ENCODE measurements around the gene TPM1.

The TPM1 gene

DNA sequence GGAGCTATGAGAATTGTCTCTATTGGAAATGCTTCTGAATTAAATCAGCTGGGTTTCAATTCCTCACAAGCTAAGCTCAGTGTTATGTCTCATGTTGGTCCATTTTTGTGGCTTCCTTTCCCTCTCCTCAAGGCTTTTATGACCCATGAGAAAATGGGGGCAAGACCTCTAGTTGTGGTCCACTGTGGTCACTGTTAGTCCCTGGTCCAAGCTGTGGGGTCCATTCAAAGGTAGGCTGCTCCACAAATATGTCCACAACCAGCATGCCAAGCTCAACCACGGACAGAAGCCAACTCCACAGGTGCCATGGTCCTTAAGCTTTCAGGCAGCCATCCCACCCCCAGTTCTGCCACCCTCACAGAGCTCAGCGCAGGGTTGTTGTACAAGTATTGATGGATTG lies 14.9 kb upstream of the TPM1 start:
- H2AK5ac ChIP-seq (ENCODE audit: low read depth, low read length) = no peak overlapping the region
- WGBS, 2 donors (ENCODE audit: extremely low coverage in 2 of 2, insufficient read length in 2 of 2, insufficient replicate concordance in 1 of 2) = no CpG with 5 or more reads among the region's 2 CpGs

DNA sequence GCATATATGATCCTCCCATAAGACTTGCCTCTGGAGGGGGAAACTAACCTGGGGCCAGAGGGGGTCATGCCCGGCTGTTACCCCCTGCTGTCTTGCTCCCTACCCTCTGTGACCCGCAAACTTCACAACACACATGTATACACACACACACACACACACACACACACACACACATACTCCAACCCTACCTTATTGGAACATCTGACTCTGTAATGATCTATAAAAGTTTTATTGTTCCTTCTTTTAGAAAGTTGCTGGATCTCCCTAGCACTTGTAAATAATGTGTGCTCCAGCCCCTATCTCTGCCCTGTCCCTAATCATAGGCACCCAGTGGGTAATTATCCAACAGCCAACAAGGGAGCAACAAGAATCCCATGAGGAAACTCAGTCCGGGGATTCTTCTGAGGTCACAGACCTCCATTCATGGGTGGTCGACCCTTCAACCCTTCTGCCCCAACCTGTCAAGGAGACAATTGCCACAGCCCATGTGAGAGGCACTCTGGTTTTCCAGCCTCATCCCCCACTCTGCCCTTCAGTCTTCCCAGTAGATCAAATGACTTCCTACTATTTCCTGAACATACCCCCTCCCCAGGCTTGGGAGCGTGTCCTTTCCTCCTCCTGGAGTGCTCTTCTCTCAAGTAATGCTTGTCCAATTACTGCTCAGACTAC lies 14.0 kb upstream of the TPM1 start:
- no peaks in the 10 kb centered on the region for H3K36me3 ChIP-seq (replicated peaks in 1 of 2; ENCODE audit: control insufficient read depth in 2 of 2, insufficient read depth in 2 of 2, low read length in 2 of 2)
- no peaks in the 10 kb centered on the region for H3K79me1 ChIP-seq (ENCODE audit: low read depth, low read length)
- H3K23ac ChIP-seq (ENCODE audit: low read depth, low read length, poor library complexity) = no peak overlapping the region
- H2BK5ac ChIP-seq (ENCODE audit: low read length) = no peak overlapping the region
- peaks cover 0 to 12% (median 0%) of the 10 kb centered on the region in 3 experiments for H3K27me3 ChIP-seq (ENCODE audit: control insufficient read depth in 3 of 3, insufficient read depth in 3 of 3, low read depth in 1 of 3, low read length in 3 of 3)
- H2AK5ac ChIP-seq (ENCODE audit: low read depth, low read length) = no peak overlapping the region
- no peak overlapping the region for H2BK120ac ChIP-seq (ENCODE audit: low read depth, low read length)
- H2AFZ ChIP-seq (ENCODE audit: low read length) = no peak overlapping the region
- H3K9ac ChIP-seq (ENCODE audit: low read depth, low read length, poor library complexity) = no peak overlapping the region
- no peaks in the 10 kb centered on the region for H3K9me3 ChIP-seq (replicated peaks in 1 of 2; ENCODE audit: control insufficient read depth in 2 of 2, insufficient read depth in 1 of 2, low read depth in 1 of 2, low read length in 2 of 2)
- DNase-seq (ENCODE audit: low spot score) = no peak
- H4K91ac ChIP-seq (ENCODE audit: low read depth, low read length, poor library complexity) = no peak overlapping the region
- no peak overlapping the region for H3K27ac ChIP-seq (replicated peaks; ENCODE audit: low read length)
- H2BK12ac ChIP-seq (ENCODE audit: low read length) = no peak overlapping the region
- H3K4me1 ChIP-seq (ENCODE audit: control insufficient read depth in 2 of 2, insufficient read depth in 1 of 2, low read depth in 1 of 2, low read length in 2 of 2) = peaks cover 3 to 14% of the 10 kb centered on the region in 2 donors
- no peak overlapping the region for H3K18ac ChIP-seq (ENCODE audit: low read length)
- no CpG with 5 or more reads among the region's 5 CpGs for WGBS, 2 donors (ENCODE audit: extremely low coverage in 2 of 2, insufficient read length in 2 of 2, insufficient replicate concordance in 1 of 2)
- no peak overlapping the region for H3K4ac ChIP-seq (ENCODE audit: low read length)
- H3K14ac ChIP-seq (ENCODE audit: low read length) = no peak overlapping the region
- no peak overlapping the region for H4K8ac ChIP-seq (ENCODE audit: low read depth, low read length)
- no peak overlapping the region for H3K4me2 ChIP-seq (ENCODE audit: insufficient read depth, low read length, poor library complexity, severe bottlenecking)
- H2BK15ac ChIP-seq (ENCODE audit: low read length) = no peak overlapping the region
- no peak overlapping the region for H3K4me3 ChIP-seq (ENCODE audit: low read length in 2 of 2)

More for the DNA sequence above, 14.9 kb upstream of the TPM1 start:
- Histone ChIP-seq H2BK120ac (ENCODE audit: low read depth, low read length) (no peak overlapping the region), H3K14ac (ENCODE audit: low read length) (no peak overlapping the region), H3K4me3 (ENCODE audit: low read length in 2 of 2) (no peak overlapping the region), H2BK12ac (ENCODE audit: low read length) (no peak overlapping the region), H3K9ac (ENCODE audit: low read depth, low read length, poor library complexity) (no peak overlapping the region), H3K4ac (ENCODE audit: low read length) (no peak overlapping the region), H3K4me2 (ENCODE audit: insufficient read depth, low read length, poor library complexity, severe bottlenecking) (no peak overlapping the region), H2BK5ac (ENCODE audit: low read length) (no peak overlapping the region), H3K27me3 (ENCODE audit: control insufficient read depth in 3 of 3, insufficient read depth in 3 of 3, low read depth in 1 of 3, low read length in 3 of 3) (peaks cover 0 to 18% (median 0%) of the 10 kb centered on the region in 3 experiments), H3K23ac (ENCODE audit: low read depth, low read length, poor library complexity) (no peak overlapping the region), H3K9me3 (replicated peaks in 1 of 2; ENCODE audit: control insufficient read depth in 2 of 2, insufficient read depth in 1 of 2, low read depth in 1 of 2, low read length in 2 of 2) (no peaks in the 10 kb centered on the region), H3K79me1 (ENCODE audit: low read depth, low read length) (no peaks in the 10 kb centered on the region), H2BK15ac (ENCODE audit: low read length) (no peak overlapping the region), H4K8ac (ENCODE audit: low read depth, low read length) (no peak overlapping the region), H3K36me3 (replicated peaks in 1 of 2; ENCODE audit: control insufficient read depth in 2 of 2, insufficient read depth in 2 of 2, low read length in 2 of 2) (no peaks in the 10 kb centered on the region), H3K18ac (ENCODE audit: low read length) (peak overlapping the region; percentile 9), H4K91ac (ENCODE audit: low read depth, low read length, poor library complexity) (no peak overlapping the region), H3K27ac (replicated peaks; ENCODE audit: low read length) (no peak overlapping the region), H2AFZ (ENCODE audit: low read length) (no peak overlapping the region), H3K4me1 (ENCODE audit: control insufficient read depth in 2 of 2, insufficient read depth in 1 of 2, low read depth in 1 of 2, low read length in 2 of 2) (peaks cover 3 to 14% of the 10 kb centered on the region in 2 donors)
- DNase-seq (ENCODE audit: low spot score) = no peak

DNA sequence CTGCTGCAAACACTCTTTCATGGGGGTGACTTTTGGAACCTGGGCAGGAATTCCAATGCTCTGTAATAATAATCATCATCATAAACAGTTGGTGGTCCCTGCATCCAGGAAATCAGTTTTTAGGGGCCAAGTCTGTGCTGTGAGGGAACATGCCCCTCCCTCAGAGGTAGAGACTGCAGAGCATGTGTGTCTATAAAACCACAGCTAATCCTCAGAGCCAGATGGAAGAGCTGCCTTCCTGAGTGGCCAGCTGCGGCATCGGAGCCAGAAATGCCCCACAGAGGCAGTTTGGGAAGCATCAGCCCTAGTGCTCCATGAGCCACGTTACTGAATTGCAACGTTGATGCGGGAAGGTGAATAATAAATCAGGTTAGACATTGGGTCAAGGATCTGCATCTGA lies 12.9 kb upstream of the TPM1 start:
- H4K91ac ChIP-seq (ENCODE audit: low read depth, low read length, poor library complexity) = no peak overlapping the region
- H3K4ac ChIP-seq (ENCODE audit: low read length) = no peak overlapping the region
- WGBS, 2 donors (ENCODE audit: extremely low coverage in 2 of 2, insufficient read length in 2 of 2, insufficient replicate concordance in 1 of 2) = no CpG with 5 or more reads among the region's 5 CpGs
- no peak overlapping the region for H2BK15ac ChIP-seq (ENCODE audit: low read length)
- H3K23ac ChIP-seq (ENCODE audit: low read depth, low read length, poor library complexity) = no peak overlapping the region
- no peak overlapping the region for H3K9ac ChIP-seq (ENCODE audit: low read depth, low read length, poor library complexity)
- peak overlapping the region; percentile 3 for H3K18ac ChIP-seq (ENCODE audit: low read length)
- H4K8ac ChIP-seq (ENCODE audit: low read depth, low read length) = no peak overlapping the region
- H3K36me3 ChIP-seq (replicated peaks in 1 of 2; ENCODE audit: control insufficient read depth in 2 of 2, insufficient read depth in 2 of 2, low read length in 2 of 2) = no peaks in the 10 kb centered on the region
- DNase-seq (ENCODE audit: low spot score) = no peak
- no peaks in the 10 kb centered on the region for H3K9me3 ChIP-seq (replicated peaks in 1 of 2; ENCODE audit: control insufficient read depth in 2 of 2, insufficient read depth in 1 of 2, low read depth in 1 of 2, low read length in 2 of 2)
- H2BK5ac ChIP-seq (ENCODE audit: low read length) = no peak overlapping the region
- no peak overlapping the region for H2AFZ ChIP-seq (ENCODE audit: low read length)
- no peak overlapping the region for H3K27ac ChIP-seq (replicated peaks; ENCODE audit: low read length)
- H2BK120ac ChIP-seq (ENCODE audit: low read depth, low read length) = no peak overlapping the region
- no peak overlapping the region for H3K14ac ChIP-seq (ENCODE audit: low read length)
- peaks cover 3 to 16% of the 10 kb centered on the region in 2 donors for H3K4me1 ChIP-seq (ENCODE audit: control insufficient read depth in 2 of 2, insufficient read depth in 1 of 2, low read depth in 1 of 2, low read length in 2 of 2)
- H3K4me3 ChIP-seq (ENCODE audit: low read length in 2 of 2) = no peak overlapping the region
- H3K79me1 ChIP-seq (ENCODE audit: low read depth, low read length) = no peaks in the 10 kb centered on the region
- H3K4me2 ChIP-seq (ENCODE audit: insufficient read depth, low read length, poor library complexity, severe bottlenecking) = no peak overlapping the region
- H2AK5ac ChIP-seq (ENCODE audit: low read depth, low read length) = no peak overlapping the region
- no peak overlapping the region for H2BK12ac ChIP-seq (ENCODE audit: low read length)
- peaks cover 0 to 11% (median 0%) of the 10 kb centered on the region in 3 experiments for H3K27me3 ChIP-seq (ENCODE audit: control insufficient read depth in 3 of 3, insufficient read depth in 3 of 3, low read depth in 1 of 3, low read length in 3 of 3)

DNA sequence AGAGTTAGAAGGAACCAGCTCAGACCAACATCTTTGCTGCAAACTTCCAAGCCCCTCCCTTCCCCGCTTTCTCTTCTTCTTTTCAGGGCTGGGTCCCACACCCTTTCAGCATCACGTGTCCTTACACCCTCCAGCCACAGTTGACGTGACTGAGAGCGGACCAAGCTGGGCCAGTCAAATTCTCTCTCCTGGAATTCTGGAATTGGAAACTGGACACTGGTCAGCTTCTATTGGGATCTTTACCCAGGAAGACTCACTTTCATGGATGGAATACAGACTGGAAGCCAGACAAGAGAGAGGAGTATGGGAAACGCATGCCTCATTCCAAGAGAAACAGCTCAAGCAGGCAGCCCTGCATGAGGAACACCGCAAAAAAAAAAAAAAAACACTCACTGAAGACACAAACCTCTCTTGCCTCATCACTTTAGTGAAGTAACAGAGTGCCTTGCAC lies 12.4 kb upstream of the TPM1 start:
- H3K4me2 ChIP-seq (ENCODE audit: insufficient read depth, low read length, poor library complexity, severe bottlenecking) = no peak overlapping the region
- no CpG with 5 or more reads among the region's 6 CpGs for WGBS, 2 donors (ENCODE audit: extremely low coverage in 2 of 2, insufficient read length in 2 of 2, insufficient replicate concordance in 1 of 2)
- peaks cover 0 to 13% (median 0%) of the 10 kb centered on the region in 3 experiments for H3K27me3 ChIP-seq (ENCODE audit: control insufficient read depth in 3 of 3, insufficient read depth in 3 of 3, low read depth in 1 of 3, low read length in 3 of 3)
- no peak overlapping the region for H3K27ac ChIP-seq (replicated peaks; ENCODE audit: low read length)
- H4K91ac ChIP-seq (ENCODE audit: low read depth, low read length, poor library complexity) = no peak overlapping the region
- H3K9me3 ChIP-seq (replicated peaks in 1 of 2; ENCODE audit: control insufficient read depth in 2 of 2, insufficient read depth in 1 of 2, low read depth in 1 of 2, low read length in 2 of 2) = no peaks in the 10 kb centered on the region
- H3K9ac ChIP-seq (ENCODE audit: low read depth, low read length, poor library complexity) = no peak overlapping the region
- H3K4me1 ChIP-seq (ENCODE audit: control insufficient read depth in 2 of 2, insufficient read depth in 1 of 2, low read depth in 1 of 2, low read length in 2 of 2) = peaks cover 3 to 16% of the 10 kb centered on the region in 2 donors
- no peak overlapping the region for H2BK120ac ChIP-seq (ENCODE audit: low read depth, low read length)
- H2AFZ ChIP-seq (ENCODE audit: low read length) = no peak overlapping the region
- H2BK15ac ChIP-seq (ENCODE audit: low read length) = no peak overlapping the region
- H3K4ac ChIP-seq (ENCODE audit: low read length) = no peak overlapping the region
- H3K4me3 ChIP-seq (ENCODE audit: low read length in 2 of 2) = no peak overlapping the region
- H3K79me1 ChIP-seq (ENCODE audit: low read depth, low read length) = no peaks in the 10 kb centered on the region
- no peaks in the 10 kb centered on the region for H3K36me3 ChIP-seq (replicated peaks in 1 of 2; ENCODE audit: control insufficient read depth in 2 of 2, insufficient read depth in 2 of 2, low read length in 2 of 2)
- H4K8ac ChIP-seq (ENCODE audit: low read depth, low read length) = no peak overlapping the region
- H2AK5ac ChIP-seq (ENCODE audit: low read depth, low read length) = no peak overlapping the region
- no peak overlapping the region for H3K14ac ChIP-seq (ENCODE audit: low read length)
- H3K18ac ChIP-seq (ENCODE audit: low read length) = no peak overlapping the region
- H2BK5ac ChIP-seq (ENCODE audit: low read length) = no peak overlapping the region
- no peak overlapping the region for H2BK12ac ChIP-seq (ENCODE audit: low read length)
- no peak for DNase-seq (ENCODE audit: low spot score)
- H3K23ac ChIP-seq (ENCODE audit: low read depth, low read length, poor library complexity) = no peak overlapping the region

All from neuronal stem cell (in vitro differentiated cells).